ENCODE measurements around the gene HSPA4. TPM values are rescaled to one million over a fixed set of nuclear protein-coding genes. Genes with fewer than 3 reads are reported as not detected.

Gene HSPA4
- polyA plus RNA-seq, 4 donors, result 78.2 to 159 (median 132) TPM

GRCh38 chr5:133088064-133088463, 36.3 kb downstream of the HSPA4 start:
- no peak for DNase-seq (ENCODE audit: low read depth in 4 of 4, low spot score in 3 of 4)

GRCh38 chr5:133091034-133091433, 39.2 kb downstream of the HSPA4 start:
- DNase-seq (ENCODE audit: low read depth in 4 of 4, low spot score in 3 of 4), result no peak

GRCh38 chr5:133106343-133106742, 54.5 kb downstream of the HSPA4 start:
- DNase-seq (ENCODE audit: low read depth in 4 of 4, low spot score in 3 of 4), result no peak

- no peak for DNase-seq (ENCODE audit: low read depth in 4 of 4, low spot score in 3 of 4)
Measured at GRCh38 chr5:133106761-133107572, 55.2 kb downstream of the HSPA4 start.

GRCh38 chr5:133108481-133108921, 56.7 kb downstream of the HSPA4 start:
- no peak for DNase-seq (ENCODE audit: low read depth in 4 of 4, low spot score in 3 of 4)

GRCh38 chr5:133109655-133110483, 58.1 kb downstream of the HSPA4 start:
- DNase-seq (ENCODE audit: low read depth in 4 of 4, low spot score in 3 of 4), result no peak

- no peak for DNase-seq (ENCODE audit: low read depth in 4 of 4, low spot score in 3 of 4)
Measured at GRCh38 chr5:133110709-133111108, 58.9 kb downstream of the HSPA4 start.

- peak; percentile 66 to 77 (median 71) for DNase-seq (ENCODE audit: low read depth in 4 of 4, low spot score in 3 of 4)
Measured at GRCh38 chr5:133111299-133111698, 59.5 kb downstream of the HSPA4 start.

- DNase-seq (ENCODE audit: low read depth in 4 of 4, low spot score in 3 of 4), result no peak
Measured at GRCh38 chr5:133112026-133112660, 60.3 kb downstream of the HSPA4 start.

GRCh38 chr5:133113331-133114061, 61.7 kb downstream of the HSPA4 start:
- DNase-seq (ENCODE audit: low read depth in 4 of 4, low spot score in 3 of 4), result no peak

GRCh38 chr5:133114166-133114932, 62.5 kb downstream of the HSPA4 start:
- DNase-seq (ENCODE audit: low read depth in 4 of 4, low spot score in 3 of 4), result no peak

- DNase-seq (ENCODE audit: low read depth in 4 of 4, low spot score in 3 of 4), result no peak
Measured at GRCh38 chr5:133114933-133115310, 63.1 kb downstream of the HSPA4 start.

- no peak for DNase-seq (ENCODE audit: low read depth in 4 of 4, low spot score in 3 of 4)
Measured at GRCh38 chr5:133116601-133117000, 64.8 kb downstream of the HSPA4 start.

GRCh38 chr5:133117166-133117911, 65.5 kb downstream of the HSPA4 start:
- no peak for DNase-seq (ENCODE audit: low read depth in 4 of 4, low spot score in 3 of 4)

GRCh38 chr5:133117912-133118445, 66.2 kb downstream of the HSPA4 start:
- no peak for DNase-seq (ENCODE audit: low read depth in 4 of 4, low spot score in 3 of 4)

GRCh38 chr5:133118741-133119140, 66.9 kb downstream of the HSPA4 start:
- DNase-seq (ENCODE audit: low read depth in 4 of 4, low spot score in 3 of 4), result no peak

GRCh38 chr5:133119233-133119711, 67.5 kb downstream of the HSPA4 start:
- DNase-seq (ENCODE audit: low read depth in 4 of 4, low spot score in 3 of 4), result no peak

GRCh38 chr5:133120156-133120750, 68.4 kb downstream of the HSPA4 start:
- no peak for DNase-seq (ENCODE audit: low read depth in 4 of 4, low spot score in 3 of 4)

Measured in left renal pelvis (tissue), 4 donors.